Lung (tissue), 12 donors: ENCODE results near the gene PHACTR3. TPM values are rescaled to one million over a fixed set of nuclear protein-coding genes. Genes with fewer than 3 reads are reported as not detected.

ENCODE experiments used
- ATAC-seq: fragments of 200-7000 bp; cut with Tn5 transposase; one replicate; pipeline ENCODE4 v1.9.1; 2020; ENCODE audit warnings: moderate number of reproducible peaks; ENCODE audit not compliant: insufficient read depth, low FRiP score
- DNase-seq, 3 donors: peaks; one replicate each; pipeline ENCODE4 v3.0.0-alpha.2; 2013 to 2017
- H3K27ac ChIP-seq, 2 donors: one replicate each; pipeline ENCODE4 v1.5.1; 2013; ENCODE audit warnings: mild to moderate bottlenecking in 2 of 2, moderate library complexity in 2 of 2, control low read depth in 1 of 2, inconsistent platforms in 1 of 2, low read depth in 1 of 2, low read length in 1 of 2
- H3K27me3 ChIP-seq, 3 donors: one replicate each; pipeline ENCODE4 v1.5.1; 2013; ENCODE audit warnings: low read length in 2 of 3; ENCODE audit not compliant: control insufficient read depth in 3 of 3, insufficient read depth in 3 of 3
- H3K36me3 ChIP-seq, 4 donors: one replicate each; pipeline ENCODE4 v1.5.1; 2013; ENCODE audit warnings: low read length in 4 of 4, mild to moderate bottlenecking in 1 of 4, moderate library complexity in 1 of 4; ENCODE audit not compliant: control insufficient read depth in 4 of 4, insufficient read depth in 4 of 4
- H3K4me1 ChIP-seq, 5 donors: one replicate each; pipeline ENCODE4 v1.5.1; 2013; ENCODE audit warnings: low read length in 5 of 5, mild to moderate bottlenecking in 2 of 5, moderate library complexity in 1 of 5; ENCODE audit not compliant: control insufficient read depth in 5 of 5, insufficient read depth in 5 of 5
- H3K4me3 ChIP-seq: one replicate; pipeline ENCODE4 v1.5.1; 2013; ENCODE audit warnings: mild to moderate bottlenecking, control low read depth, moderate library complexity
- H3K9ac ChIP-seq, 2 donors: one replicate each; pipeline ENCODE4 v1.5.1; 2013; ENCODE audit warnings: low read length in 2 of 2, control low read depth in 1 of 2; ENCODE audit not compliant: insufficient read depth in 1 of 2
- H3K9me3 ChIP-seq, 4 donors: one replicate each; pipeline ENCODE4 v1.5.1; 2013; ENCODE audit warnings: low read length in 3 of 4, mild to moderate bottlenecking in 1 of 4, moderate library complexity in 1 of 4; ENCODE audit not compliant: control insufficient read depth in 4 of 4, insufficient read depth in 3 of 4
- WGBS, 2 donors: extraction: QIAGEN DNeasy Blood & Tissue Kit; methylation state at CpG; one replicate each; pipeline ENCODE4 v1.1.7; 2013; 5-methylcytosine and 5-hydroxymethylcytosine counted together
- polyA plus RNA-seq, 2 donors: library from polyadenylated mRNA; stranded (reverse); fragments of 200-250 nt; gene quantifications; one replicate each; pipeline ENCODE4 v1.2.1, GENCODE V29; 2013
- total RNA-seq, 2 donors: library from RNA; depleted of rRNA in 1 of 2; stranded (reverse); fragments of >200 nt in 1 of 2; gene quantifications; one replicate each; pipeline ENCODE4 v1.2.1, GENCODE V29; 2014 to 2021
- TF ChIP-seq, protein P1 (sequence below): IDR thresholded peaks from 2 replicates; pipeline ENCODE4 v1.5.1; 2012; ENCODE audit warnings: mild to moderate bottlenecking; ENCODE audit errors: control extremely low read depth, extremely low read depth
- donor health status: control.
- donor health status: control.
- donor health status: Bipolar disorder and iron deficiency.
- donor health status: healthy.
- donor health status: DM: yes; HTN: yes; CAD: no.

PHACTR3 gene
- total and polyA plus RNA-seq, 4 donors: 3.8 to 12.0 (median 5.9) TPM

DNA sequence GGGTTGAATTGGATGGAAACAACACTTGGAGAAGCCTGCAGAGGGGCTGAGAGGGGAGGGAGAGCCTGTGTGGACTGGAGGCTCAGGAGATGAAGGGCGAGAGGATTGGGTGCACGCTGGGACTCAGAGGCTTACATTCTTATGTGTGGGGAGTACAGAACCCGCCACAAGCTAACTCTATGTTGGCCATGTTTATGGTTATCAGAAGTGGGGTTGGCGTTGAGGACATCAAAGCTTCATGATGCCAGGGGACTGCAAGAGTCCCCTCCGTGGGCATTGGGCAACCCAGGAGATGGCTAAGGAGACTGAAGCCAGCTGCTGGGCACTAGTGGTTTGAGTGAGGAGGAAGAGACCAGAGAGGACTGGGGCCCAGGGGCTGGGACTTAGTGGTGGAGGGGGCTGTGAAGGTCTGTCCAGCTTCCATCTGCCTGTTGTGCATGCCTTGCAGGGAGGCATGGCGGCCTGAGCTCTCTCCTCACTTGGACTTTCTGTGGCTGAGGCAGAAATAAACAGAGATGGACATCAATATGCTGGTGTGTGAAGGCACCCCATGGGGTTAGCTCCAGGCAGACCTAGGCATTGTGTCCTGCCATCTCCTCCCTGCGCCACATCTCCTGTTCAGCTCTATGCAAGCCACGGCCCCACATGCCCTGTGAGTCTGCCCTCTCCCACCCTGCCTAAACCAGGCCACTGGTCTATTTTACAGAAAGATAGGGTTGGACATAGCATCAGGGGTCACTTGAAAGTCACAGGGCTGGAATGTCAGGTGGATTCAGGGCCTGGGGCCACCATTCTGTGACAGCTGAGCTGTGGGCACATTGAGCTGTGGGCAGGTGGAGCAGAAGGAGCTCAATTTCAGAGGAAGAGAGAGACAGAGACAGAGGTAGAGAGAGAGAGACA lies 61.6 kb downstream of the PHACTR3 start:
- Histone ChIP-seq H3K4me1 (peaks cover 0 to 43% (median 9%) of the 10 kb centered on the region in 5 donors), H3K27me3 (peaks cover 0 to 5% (median 3%) of the 10 kb centered on the region in 3 donors), H3K27ac (no peak overlapping the region), H3K4me3 (no peak overlapping the region), H3K9me3 (peaks cover 0 to 4% (median 0%) of the 10 kb centered on the region in 4 donors), H3K36me3 (no peaks in the 10 kb centered on the region), H3K9ac (no peak overlapping the region)
- ATAC-seq (no peak), DNase-seq (no peak)
- WGBS, 2 donors: 79 to 94% methylated on average over 8 of the region's 8 CpGs
- TF ChIP-seq, protein P1, sequence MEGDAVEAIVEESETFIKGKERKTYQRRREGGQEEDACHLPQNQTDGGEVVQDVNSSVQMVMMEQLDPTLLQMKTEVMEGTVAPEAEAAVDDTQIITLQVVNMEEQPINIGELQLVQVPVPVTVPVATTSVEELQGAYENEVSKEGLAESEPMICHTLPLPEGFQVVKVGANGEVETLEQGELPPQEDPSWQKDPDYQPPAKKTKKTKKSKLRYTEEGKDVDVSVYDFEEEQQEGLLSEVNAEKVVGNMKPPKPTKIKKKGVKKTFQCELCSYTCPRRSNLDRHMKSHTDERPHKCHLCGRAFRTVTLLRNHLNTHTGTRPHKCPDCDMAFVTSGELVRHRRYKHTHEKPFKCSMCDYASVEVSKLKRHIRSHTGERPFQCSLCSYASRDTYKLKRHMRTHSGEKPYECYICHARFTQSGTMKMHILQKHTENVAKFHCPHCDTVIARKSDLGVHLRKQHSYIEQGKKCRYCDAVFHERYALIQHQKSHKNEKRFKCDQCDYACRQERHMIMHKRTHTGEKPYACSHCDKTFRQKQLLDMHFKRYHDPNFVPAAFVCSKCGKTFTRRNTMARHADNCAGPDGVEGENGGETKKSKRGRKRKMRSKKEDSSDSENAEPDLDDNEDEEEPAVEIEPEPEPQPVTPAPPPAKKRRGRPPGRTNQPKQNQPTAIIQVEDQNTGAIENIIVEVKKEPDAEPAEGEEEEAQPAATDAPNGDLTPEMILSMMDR: no peak

DNA sequence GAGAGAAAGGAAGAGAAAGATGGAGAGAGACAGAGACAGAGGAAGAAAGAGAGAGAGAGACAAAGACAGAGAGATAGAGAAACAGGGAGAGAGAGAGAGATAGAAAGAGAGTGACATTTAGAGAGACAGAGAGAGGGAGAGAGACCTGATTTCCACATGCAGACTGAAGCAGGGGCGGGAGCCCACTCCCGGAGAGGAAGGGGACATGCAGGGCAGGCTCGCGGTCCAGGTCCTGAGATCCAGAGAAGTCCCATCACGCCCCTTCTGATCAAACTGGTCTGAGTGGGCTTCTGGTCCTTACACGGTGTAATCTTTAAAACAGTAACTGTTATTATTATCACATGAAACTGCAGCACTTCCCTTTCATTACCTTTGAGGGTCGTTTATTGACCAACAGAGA lies 62.2 kb downstream of the PHACTR3 start:
- DNase-seq: no peak
- Histone ChIP-seq H3K4me3 (no peak overlapping the region), H3K4me1 (peaks cover 0 to 36% (median 3%) of the 10 kb centered on the region in 5 donors), H3K36me3 (no peaks in the 10 kb centered on the region), H3K27me3 (peaks cover 0 to 5% (median 1%) of the 10 kb centered on the region in 3 donors), H3K9me3 (peaks cover 0 to 4% (median 0%) of the 10 kb centered on the region in 4 donors), H3K27ac (no peak overlapping the region), H3K9ac (no peak overlapping the region)
- WGBS, 2 donors: 75 to 83% methylated on average over 7 of the region's 7 CpGs
- ATAC-seq: no peak
- TF ChIP-seq, protein P1: no peak

DNA sequence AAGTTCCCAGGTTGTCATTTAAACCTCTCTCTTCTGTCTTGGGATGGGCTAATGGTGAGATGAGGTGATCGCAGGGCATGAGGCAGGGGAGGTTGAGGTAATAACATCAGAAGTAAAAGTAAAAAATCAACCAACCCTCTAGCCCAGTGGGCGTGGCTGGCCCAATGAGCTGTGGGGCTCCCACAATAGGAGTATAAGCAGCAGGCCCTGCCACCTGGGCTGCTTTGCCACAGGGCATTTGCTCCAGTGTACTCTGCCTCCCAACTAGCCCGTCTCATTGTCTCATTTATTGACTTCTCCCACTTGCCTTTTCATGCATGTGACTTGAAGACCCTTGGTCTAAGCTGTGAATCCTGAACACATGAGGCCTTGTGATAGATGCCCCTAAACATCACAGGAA lies 62.8 kb downstream of the PHACTR3 start:
- DNase-seq (no peak), ATAC-seq (no peak)
- no peaks in the 10 kb centered on the region for H3K36me3 ChIP-seq
- TF ChIP-seq, protein P1: no peak
- no peak overlapping the region for H3K27ac ChIP-seq
- H3K27me3 ChIP-seq: peaks cover 0 to 5% (median 0%) of the 10 kb centered on the region in 3 donors
- H3K9ac ChIP-seq: no peak overlapping the region
- no peak overlapping the region for H3K4me3 ChIP-seq
- peaks cover 0 to 31% (median 3%) of the 10 kb centered on the region in 5 donors for H3K4me1 ChIP-seq
- 77 to 87% methylated on average over 3 of the region's 3 CpGs for WGBS, 2 donors
- H3K9me3 ChIP-seq: peaks cover 0 to 4% (median 0%) of the 10 kb centered on the region in 4 donors
